Stomach (tissue), 4 donors: ENCODE measurements around the gene NQO2.

Experiments
- POLR2A ChIP-seq, 4 donors: fragments of 450-650 bp; IDR thresholded peaks; one replicate each; pipeline ENCODE4 v1.6.1; 2016; ENCODE audit warnings: antibody characterized with exemption in 4 of 4, control low read depth in 2 of 4, mild to moderate bottlenecking in 1 of 4, moderate library complexity in 1 of 4
- TF ChIP-seq, protein P1 (sequence below), 7 experiments: fragments of 450-650 bp in 4 of 7; fragments of 200-600 bp in 3 of 7; sonication (generic) in 3 of 7; IDR thresholded peaks; one replicate each; pipeline ENCODE4 v1.5.1; 2016 to 2019; ENCODE audit warnings: antibody characterized with exemption in 7 of 7, control low read depth in 2 of 7, mild to moderate bottlenecking in 1 of 7

DNA sequence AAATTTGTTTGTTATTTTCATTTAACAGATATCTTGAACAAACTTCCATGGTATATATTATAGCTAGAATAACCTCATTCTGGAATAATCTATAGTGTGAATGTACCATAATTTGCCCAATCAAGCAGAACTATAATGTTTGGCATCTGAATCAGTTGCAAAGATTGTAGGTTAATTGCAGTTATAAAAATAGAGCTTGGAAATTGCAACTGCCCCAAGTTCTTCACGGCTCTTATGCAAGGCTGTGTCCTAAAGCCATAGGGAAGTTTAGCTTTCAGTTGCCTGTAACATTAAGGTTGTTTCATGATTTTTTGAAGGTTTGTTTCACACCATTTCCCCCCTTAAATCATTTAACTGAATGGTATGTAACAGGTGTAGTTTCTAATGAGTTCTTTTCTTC, 19.4 kb downstream of the NQO2 start:
- TF ChIP-seq POLR2A (IDR thresholded peaks at IDR 0.05): no peak
- TF ChIP-seq, protein P1, sequence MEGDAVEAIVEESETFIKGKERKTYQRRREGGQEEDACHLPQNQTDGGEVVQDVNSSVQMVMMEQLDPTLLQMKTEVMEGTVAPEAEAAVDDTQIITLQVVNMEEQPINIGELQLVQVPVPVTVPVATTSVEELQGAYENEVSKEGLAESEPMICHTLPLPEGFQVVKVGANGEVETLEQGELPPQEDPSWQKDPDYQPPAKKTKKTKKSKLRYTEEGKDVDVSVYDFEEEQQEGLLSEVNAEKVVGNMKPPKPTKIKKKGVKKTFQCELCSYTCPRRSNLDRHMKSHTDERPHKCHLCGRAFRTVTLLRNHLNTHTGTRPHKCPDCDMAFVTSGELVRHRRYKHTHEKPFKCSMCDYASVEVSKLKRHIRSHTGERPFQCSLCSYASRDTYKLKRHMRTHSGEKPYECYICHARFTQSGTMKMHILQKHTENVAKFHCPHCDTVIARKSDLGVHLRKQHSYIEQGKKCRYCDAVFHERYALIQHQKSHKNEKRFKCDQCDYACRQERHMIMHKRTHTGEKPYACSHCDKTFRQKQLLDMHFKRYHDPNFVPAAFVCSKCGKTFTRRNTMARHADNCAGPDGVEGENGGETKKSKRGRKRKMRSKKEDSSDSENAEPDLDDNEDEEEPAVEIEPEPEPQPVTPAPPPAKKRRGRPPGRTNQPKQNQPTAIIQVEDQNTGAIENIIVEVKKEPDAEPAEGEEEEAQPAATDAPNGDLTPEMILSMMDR (IDR thresholded peaks at IDR 0.05): no peak
